Sigmoid colon (tissue), 7 donors: ENCODE data around the gene MAD1L1. TPM values are rescaled to one million over a fixed set of nuclear protein-coding genes. Genes with fewer than 3 reads are reported as not detected.
A peak's percentile ranks its signal among the peaks of the same experiment; 100 is the strongest.

Experiments
- DNase-seq: peaks from one replicate; pipeline ENCODE4 v3.0.0-alpha.2; 2019
- H3K27ac ChIP-seq, 4 donors: fragments of 200-600 bp; sonication (generic); one replicate each; pipeline ENCODE4 v1.5.1; 2016 to 2019; ENCODE audit warnings: mild to moderate bottlenecking in 1 of 4
- H3K27me3 ChIP-seq, 3 donors: fragments of 200-600 bp; sonication (generic); one replicate each; pipeline ENCODE4 v1.5.1; 2019; ENCODE audit warnings: mild to moderate bottlenecking in 1 of 3
- H3K36me3 ChIP-seq, 4 donors: fragments of 200-600 bp; sonication (generic); one replicate each; pipeline ENCODE4 v1.5.1; 2016 to 2019
- H3K4me1 ChIP-seq, 4 donors: fragments of 200-600 bp; sonication (generic); one replicate each; pipeline ENCODE4 v1.5.1; 2017 to 2019
- H3K4me3 ChIP-seq, 4 donors: fragments of 200-600 bp; sonication (generic); one replicate each; pipeline ENCODE4 v1.5.1; 2017 to 2019; ENCODE audit warnings: mild to moderate bottlenecking in 2 of 4, moderate library complexity in 1 of 4
- H3K9me3 ChIP-seq, 4 donors: fragments of 200-600 bp in 3 of 4; sonication (generic) in 3 of 4; one replicate each; pipeline versions ENCODE4 v1.5.1 to v1.6.1; 2013 to 2019
- CTCF ChIP-seq, 4 experiments: fragments of 450-650 bp in 3 of 4; fragments of 200-600 bp in 1 of 4; IDR thresholded peaks; one replicate each; pipeline ENCODE4 v1.5.1; 2016 to 2019; ENCODE audit warnings: antibody characterized with exemption in 4 of 4, mild to moderate bottlenecking in 3 of 4, moderate library complexity in 2 of 4
- EP300 ChIP-seq, 4 donors: sonication (generic); formaldehyde crosslinking; IDR thresholded peaks; one replicate each; pipeline ENCODE4 v1.6.1; 2017; ENCODE audit warnings: antibody characterized with exemption in 4 of 4
- POLR2A ChIP-seq, 2 donors: fragments of 450-650 bp; IDR thresholded peaks; one replicate each; pipeline ENCODE4 v1.6.1; 2016; ENCODE audit warnings: antibody characterized with exemption in 2 of 2, mild to moderate bottlenecking in 2 of 2, moderate library complexity in 2 of 2
- POLR2AphosphoS5 ChIP-seq, 4 donors: sonication (generic); formaldehyde crosslinking; IDR thresholded peaks; one replicate each; pipeline ENCODE4 v1.6.1; 2017; ENCODE audit warnings: antibody characterized with exemption in 4 of 4
- WGBS, 2 donors: extraction: QIAGEN DNeasy Blood & Tissue Kit; methylation state at CpG; one replicate each; pipeline ENCODE4 v1.1.7; 2013; 5-methylcytosine and 5-hydroxymethylcytosine counted together
- intact Hi-C: fragments of 100-400 bp; cut with DNase I; formaldehyde crosslinking; loops from one replicate; pipeline ENCODE4 v1.15.1; 2023
- polyA plus RNA-seq, 3 donors: library from polyadenylated mRNA; stranded (reverse); fragments of 200-250 nt; gene quantifications; one replicate each; pipeline ENCODE4 v1.2.3, GENCODE V29; 2013
- total RNA-seq, 4 donors: library from RNA; depleted of rRNA; stranded (reverse); fragments of >200 nt; gene quantifications; one replicate each; pipeline ENCODE4 v1.1.0, GENCODE V29; 2016
- donor health status: healthy with polysubstance abuse.
- donor health status: Bipolar disorder and iron deficiency.
- donor health status: healthy.

The MAD1L1 gene
- total and polyA plus RNA-seq, 7 donors, result 10.2 to 38.4 (median 20.6) TPM

- Histone ChIP-seq H3K4me3 (no peak overlapping the region), H3K4me1 (no peaks in the 10 kb centered on the region), H3K36me3 (no peaks in the 10 kb centered on the region), H3K27me3 (no peaks in the 10 kb centered on the region), H3K27ac (no peak overlapping the region), H3K9me3 (no peaks in the 10 kb centered on the region)
- intact Hi-C loops, result no loop called here
- peak; percentile 44 for DNase-seq
- 93 to 96% methylated on average over 43 of the region's 43 CpGs for WGBS, 2 donors
- TF ChIP-seq POLR2AphosphoS5 (IDR thresholded peaks at IDR 0.05), result no peak
- no peak for TF ChIP-seq CTCF (IDR thresholded peaks at IDR 0.05)
- no peak for TF ChIP-seq POLR2A (IDR thresholded peaks at IDR 0.05)
- TF ChIP-seq EP300 (IDR thresholded peaks at IDR 0.05), result no peak
Observed at GRCh38 chr7:1845536-1846311, 387.0 kb downstream of the MAD1L1 start.

- no peak for TF ChIP-seq EP300 (IDR thresholded peaks at IDR 0.05)
- TF ChIP-seq CTCF (IDR thresholded peaks at IDR 0.05), result no peak
- no peak for TF ChIP-seq POLR2AphosphoS5 (IDR thresholded peaks at IDR 0.05)
- TF ChIP-seq POLR2A (IDR thresholded peaks at IDR 0.05), result no peak
- intact Hi-C loops, result no loop called here
- no peak overlapping the region for H3K4me3 ChIP-seq
- no peaks in the 10 kb centered on the region for H3K36me3 ChIP-seq
- no peaks in the 10 kb centered on the region for H3K9me3 ChIP-seq
- no peaks in the 10 kb centered on the region for H3K4me1 ChIP-seq
- DNase-seq, result peak; percentile 50
- 93 to 94% methylated on average over 16 of the region's 16 CpGs for WGBS, 2 donors
- no peak overlapping the region for H3K27ac ChIP-seq
- H3K27me3 ChIP-seq, result no peaks in the 10 kb centered on the region
Observed at GRCh38 chr7:1844951-1845390, 387.8 kb downstream of the MAD1L1 start.

GRCh38 chr7:1844336-1844950 lies 388.3 kb downstream of the MAD1L1 start:
- intact Hi-C loops, result no loop called here

GRCh38 chr7:1843921-1844335 lies 388.8 kb downstream of the MAD1L1 start:
- 66 to 88% methylated on average over 11 of the region's 11 CpGs for WGBS, 2 donors
- Histone ChIP-seq H3K9me3 (no peaks in the 10 kb centered on the region), H3K36me3 (no peaks in the 10 kb centered on the region), H3K27me3 (no peaks in the 10 kb centered on the region), H3K4me3 (no peak overlapping the region), H3K4me1 (no peaks in the 10 kb centered on the region), H3K27ac (no peak overlapping the region)
- no peak for TF ChIP-seq EP300 (IDR thresholded peaks at IDR 0.05)
- TF ChIP-seq POLR2AphosphoS5 (IDR thresholded peaks at IDR 0.05), result no peak
- TF ChIP-seq CTCF (IDR thresholded peaks at IDR 0.05), result no peak
- no peak for TF ChIP-seq POLR2A (IDR thresholded peaks at IDR 0.05)
- intact Hi-C loops, result no loop called here
- peak; percentile 46 for DNase-seq

More at GRCh38 chr7:1844336-1844950, 388.3 kb downstream of the MAD1L1 start:
- Histone ChIP-seq H3K27ac (no peak overlapping the region), H3K9me3 (no peaks in the 10 kb centered on the region), H3K4me1 (no peaks in the 10 kb centered on the region), H3K36me3 (no peaks in the 10 kb centered on the region), H3K27me3 (no peaks in the 10 kb centered on the region), H3K4me3 (no peak overlapping the region)
- TF ChIP-seq POLR2AphosphoS5 (IDR thresholded peaks at IDR 0.05), result no peak
- no peak for TF ChIP-seq CTCF (IDR thresholded peaks at IDR 0.05)
- TF ChIP-seq POLR2A (IDR thresholded peaks at IDR 0.05), result no peak
- no peak for TF ChIP-seq EP300 (IDR thresholded peaks at IDR 0.05)
- DNase-seq, result peak; percentile 60
- 85 to 90% methylated on average over 26 of the region's 26 CpGs for WGBS, 2 donors
